OCI-LY3 (cell line): ENCODE results near the gene KCNA2.

Source experiments
- CTCF ChIP-seq: fragments of 200-600, 300-600 bp; sonication (generic); IDR thresholded peaks from 2 replicates; pipeline ENCODE4 v1.5.1; 2014; ENCODE audit warnings: antibody characterized with exemption, low read length, low read depth
- EZH2phosphoT487 ChIP-seq: fragments of 200-600 bp; shearing (Covaris generic); IDR thresholded peaks from 2 replicates; pipeline ENCODE4 v1.6.1; 2018; ENCODE audit warnings: antibody characterized with exemption, mixed run types, low read depth

GRCh38 chr1:110545492-110545891 lies 60.7 kb downstream of the KCNA2 start:
- no peak for TF ChIP-seq CTCF
- no peak for TF ChIP-seq EZH2phosphoT487
